ENCODE data around the gene SP8.

- TF ChIP-seq CTCF (IDR thresholded peaks at IDR 0.05) (no peak), POLR2AphosphoS5 (IDR thresholded peaks at IDR 0.05) (no peak), POLR2A (IDR thresholded peaks at IDR 0.05) (no peak)
Measured at GRCh38 chr7:20737840-20738448, 48.7 kb downstream of the SP8 start.

Measured in suprapubic skin (tissue), 4 donors.